GM19351 (cell line): ENCODE data around the gene USP3.
"Not testable (repeated sequence)": the region's sequence is repeated elsewhere in the genome, so short reads cannot be mapped to it uniquely, and the experiment has no call there.

ENCODE experiments used
- ATAC-seq: cut with Tn5 transposase; IDR thresholded peaks from one replicate; pipeline ENCODE4 v1.9.1; 2021; ENCODE audit warnings: mild to moderate bottlenecking, moderate library complexity; ENCODE audit not compliant: unreplicated experiment

The USP3 gene

DNA sequence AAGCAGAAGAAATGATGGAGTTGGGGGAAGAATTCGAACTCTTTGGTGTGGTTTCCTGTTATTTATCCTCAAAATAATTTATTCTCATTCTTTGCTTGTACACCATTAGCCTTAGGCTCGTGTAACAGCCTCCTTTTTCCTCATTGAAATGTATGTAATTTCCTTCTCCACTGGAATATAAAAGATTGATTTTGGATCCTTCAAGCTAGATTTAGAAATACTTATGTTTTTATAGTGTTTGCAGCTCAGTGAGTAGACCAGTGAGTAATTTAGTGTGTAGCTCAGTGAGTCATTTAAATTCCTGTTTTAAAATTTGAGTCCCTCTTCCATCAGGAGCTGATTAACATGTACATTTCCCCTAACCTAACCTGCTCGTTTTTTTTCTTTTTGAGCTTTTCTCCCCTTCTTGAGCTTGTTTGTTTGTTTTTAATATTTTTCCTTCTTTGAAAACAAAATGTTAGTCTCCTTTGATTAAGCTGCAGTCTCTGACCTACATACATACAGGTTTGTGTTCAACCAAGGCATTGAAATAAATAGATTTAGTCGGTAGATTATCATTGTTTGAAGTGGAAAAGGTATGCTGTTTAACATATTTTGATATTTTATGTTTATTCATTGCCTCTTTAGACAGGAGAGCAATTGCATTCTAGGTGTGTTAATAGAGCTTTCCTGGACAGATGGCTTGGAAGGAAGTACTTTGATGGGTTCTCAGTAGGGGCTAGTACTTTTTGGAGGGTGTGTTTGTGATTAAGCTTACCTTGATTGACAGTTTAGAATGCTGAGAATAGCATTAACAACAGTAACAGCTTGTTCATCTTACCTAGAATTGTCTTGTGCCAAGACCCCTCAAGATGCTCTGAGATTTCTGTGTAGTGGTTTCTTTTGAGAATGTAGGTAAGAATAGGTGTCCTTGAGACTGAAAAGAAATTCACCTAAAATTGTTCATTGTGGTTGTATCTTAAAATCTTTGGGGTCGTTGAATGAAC, 5.9 kb downstream of the USP3 start:
- no peak for ATAC-seq

DNA sequence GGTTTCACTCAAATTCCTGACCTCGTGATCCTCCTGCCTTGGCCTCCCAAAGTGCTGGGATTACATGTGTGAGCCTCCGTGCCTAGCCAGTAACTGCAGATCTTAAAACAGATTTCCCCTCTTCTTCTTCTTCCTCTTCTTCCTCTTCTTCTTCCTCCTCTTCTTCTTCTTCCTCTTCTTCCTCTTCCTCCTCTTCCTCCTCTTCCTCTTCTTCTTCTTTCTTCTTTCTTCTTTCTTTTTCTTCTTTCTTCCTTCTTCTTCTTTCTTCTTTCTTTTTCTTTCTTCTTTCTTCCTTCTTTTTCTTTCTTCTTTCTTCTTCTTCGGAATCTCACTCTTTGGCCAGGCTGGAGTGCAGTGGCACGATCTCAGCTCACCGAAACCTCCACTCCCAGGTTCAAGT, 7.8 kb downstream of the USP3 start:
- no peak for ATAC-seq

DNA sequence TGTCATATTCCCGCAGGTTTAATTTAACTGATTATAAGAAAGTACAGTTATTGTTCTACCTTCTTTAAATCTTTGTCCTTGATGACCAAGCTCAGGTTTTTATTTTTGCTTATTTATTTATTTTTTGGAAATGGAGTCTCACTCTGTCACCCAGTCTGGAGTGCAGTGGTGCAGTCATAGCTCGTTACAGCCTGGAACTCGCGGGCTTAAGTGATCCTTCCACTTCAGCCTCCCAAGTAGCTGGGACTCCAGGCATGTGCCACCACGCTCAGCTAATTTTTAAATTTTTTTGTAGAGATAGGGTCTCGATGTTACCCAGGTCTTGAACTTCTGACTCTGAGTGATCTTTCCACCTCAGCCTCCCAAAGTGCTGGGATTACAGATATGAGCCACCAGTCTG, 8.9 kb downstream of the USP3 start:
- no peak for ATAC-seq

DNA sequence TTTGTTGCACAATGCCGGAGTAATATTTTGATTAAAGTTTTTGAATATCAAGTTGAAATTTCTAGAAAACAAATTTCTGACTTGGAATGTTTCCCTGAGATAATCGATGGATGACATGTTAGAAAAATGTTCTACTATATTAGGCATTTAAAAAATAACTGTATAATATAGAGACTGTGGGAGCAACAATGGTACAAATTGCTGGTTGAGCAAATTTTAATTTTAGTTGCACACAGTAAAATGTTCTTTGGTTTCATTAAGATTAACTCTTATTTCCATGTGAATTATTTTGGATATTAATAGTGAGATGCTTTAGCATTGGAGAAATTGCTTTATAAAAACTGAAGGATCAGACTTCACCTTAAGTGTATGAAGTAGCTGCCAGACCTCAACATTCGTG, 9.3 kb downstream of the USP3 start:
- ATAC-seq = no peak

DNA sequence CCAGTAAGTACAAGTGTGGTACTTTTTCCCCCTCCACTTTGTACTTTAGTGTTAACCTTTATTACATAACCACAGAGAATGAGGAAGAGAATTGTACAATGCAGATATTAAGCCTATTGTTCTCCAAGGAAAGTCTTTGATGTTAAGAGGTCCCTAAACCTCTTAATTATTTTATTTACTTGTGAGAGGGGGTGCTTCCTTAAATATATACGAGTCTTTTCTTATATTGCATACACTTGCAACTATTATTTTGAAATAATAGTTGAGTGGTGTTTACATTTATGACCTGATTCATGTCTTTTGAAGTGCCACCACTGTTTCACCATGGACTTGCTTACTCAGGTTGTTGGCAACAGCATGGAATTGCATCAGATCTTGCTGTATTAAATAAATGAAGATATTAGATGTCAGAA, 10.1 kb downstream of the USP3 start:
- no peak for ATAC-seq

DNA sequence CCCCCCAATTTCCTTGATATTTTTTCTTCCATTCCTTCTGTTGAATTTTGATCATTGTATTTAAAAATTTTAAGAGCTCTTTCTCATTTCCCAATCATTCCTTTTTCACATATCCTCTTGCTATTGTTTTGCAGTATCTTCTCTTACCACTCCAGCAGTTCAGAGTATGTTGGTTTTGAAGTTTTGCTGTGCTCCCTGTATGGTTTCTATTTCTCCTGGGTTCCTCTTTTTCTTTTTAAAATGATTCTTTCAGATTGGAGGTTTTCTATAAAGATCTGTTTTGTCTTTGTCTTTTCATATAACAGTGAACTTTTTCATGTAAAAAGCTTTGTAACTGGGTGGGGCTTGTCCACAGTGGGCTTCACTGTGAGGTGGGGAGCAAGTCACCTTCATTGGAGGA, 12.8 kb downstream of the USP3 start:
- ATAC-seq = no peak

DNA sequence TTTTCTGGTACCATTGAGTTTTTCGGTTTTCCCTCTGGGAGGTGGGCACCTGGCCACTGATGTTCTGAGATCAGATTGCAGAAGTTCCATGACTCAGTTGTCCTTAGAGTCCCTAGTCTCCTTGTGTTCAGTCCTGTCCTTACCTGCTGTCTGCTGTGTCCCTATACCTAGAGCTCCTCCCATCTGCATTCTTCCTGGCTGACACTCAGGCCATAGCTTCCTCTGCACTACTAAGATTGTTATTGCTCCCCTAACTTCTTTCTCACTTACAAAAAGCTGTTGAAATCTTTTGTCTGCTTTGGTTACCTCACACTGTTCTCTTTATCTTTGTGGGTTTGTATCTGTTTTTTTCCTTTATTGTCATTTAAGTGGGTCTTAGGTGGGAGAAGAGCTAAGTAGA, 13.2 kb downstream of the USP3 start:
- ATAC-seq = no peak

DNA sequence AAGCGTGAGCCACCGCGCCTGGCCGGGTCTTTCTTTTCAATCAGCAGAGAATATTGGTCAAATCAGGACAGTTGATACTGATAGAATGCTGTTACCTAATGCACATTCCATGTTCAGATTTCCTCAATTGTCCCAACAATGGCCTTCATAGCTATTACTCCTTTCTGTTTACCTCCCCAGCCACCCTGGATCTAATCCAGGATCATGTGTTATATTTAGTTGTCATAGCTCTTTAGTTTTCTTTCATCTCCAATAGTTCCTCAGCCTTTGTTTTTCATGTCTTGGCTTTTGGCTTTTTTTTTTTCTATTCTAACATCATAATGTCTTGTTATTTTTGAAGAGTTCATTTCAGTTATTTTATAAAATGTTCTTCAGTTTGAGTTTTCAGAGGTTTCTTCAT, 14.6 kb downstream of the USP3 start:
- no peak for ATAC-seq

DNA sequence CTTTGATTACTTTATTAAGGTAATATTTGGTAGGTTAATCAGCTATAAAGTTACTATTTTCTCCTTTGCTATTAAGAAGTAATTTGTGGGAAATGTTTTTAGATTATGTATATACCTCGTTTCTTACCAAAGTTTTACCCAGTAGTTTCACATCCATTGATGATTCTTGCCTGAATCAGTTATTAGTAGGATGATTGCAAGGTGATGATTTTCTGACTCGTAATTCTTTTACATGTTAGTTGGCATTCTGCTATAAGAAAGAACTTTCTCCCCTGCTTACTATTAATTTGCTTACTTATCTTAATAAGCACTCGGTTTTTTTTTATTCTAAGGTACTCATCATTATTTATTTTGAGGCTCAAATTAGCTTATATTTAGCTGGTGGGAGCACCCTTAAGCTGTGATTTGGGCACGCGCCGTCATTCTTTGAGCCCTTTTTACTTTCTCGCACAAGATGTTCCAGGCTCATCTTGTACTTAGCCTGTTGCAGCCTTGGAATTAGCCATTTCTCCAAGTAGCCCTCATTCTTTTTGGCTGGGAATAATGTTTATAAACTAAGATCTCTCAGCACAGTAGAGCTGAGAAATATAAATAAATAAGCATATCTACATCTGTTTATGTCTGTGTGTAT, 15.3 kb downstream of the USP3 start:
- no peak for ATAC-seq

DNA sequence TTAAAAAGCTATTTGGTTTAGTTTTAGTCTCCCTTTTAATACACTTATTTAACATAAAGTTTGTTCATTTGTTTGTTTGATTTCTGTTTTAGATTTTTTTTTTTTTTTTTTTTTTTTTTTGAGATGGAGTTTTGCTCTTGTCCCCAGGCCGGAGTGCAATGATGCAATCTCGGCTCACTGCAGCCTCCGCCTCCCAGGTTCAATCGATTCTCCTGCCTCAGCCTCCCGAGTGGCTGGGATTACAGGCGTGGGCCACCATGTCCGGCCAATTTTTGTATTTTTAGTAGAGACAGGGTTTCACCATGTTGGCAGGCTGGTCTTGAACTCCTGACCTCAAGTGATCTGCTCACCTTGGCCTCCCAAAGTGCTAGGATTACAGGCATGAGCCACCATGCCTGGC, 16.1 kb downstream of the USP3 start:
- not testable (repeated sequence) for ATAC-seq

DNA sequence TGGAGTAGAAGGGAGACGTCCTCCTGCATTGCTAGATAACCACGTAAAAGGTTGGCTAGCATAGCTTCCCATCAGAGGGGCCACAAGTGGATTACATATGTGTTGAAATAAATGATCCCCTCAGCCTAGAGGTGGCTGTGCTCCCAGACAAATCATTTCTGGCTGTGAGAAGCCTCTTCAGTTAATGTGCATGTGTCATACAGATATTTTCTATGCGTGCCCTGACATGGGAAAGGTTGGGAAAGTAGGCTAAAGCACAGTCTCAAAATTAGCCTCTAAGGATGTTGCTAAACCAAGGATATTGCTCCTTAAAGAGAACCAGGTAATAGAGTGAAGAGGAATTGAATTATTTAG, 17.8 kb downstream of the USP3 start:
- no peak for ATAC-seq

DNA sequence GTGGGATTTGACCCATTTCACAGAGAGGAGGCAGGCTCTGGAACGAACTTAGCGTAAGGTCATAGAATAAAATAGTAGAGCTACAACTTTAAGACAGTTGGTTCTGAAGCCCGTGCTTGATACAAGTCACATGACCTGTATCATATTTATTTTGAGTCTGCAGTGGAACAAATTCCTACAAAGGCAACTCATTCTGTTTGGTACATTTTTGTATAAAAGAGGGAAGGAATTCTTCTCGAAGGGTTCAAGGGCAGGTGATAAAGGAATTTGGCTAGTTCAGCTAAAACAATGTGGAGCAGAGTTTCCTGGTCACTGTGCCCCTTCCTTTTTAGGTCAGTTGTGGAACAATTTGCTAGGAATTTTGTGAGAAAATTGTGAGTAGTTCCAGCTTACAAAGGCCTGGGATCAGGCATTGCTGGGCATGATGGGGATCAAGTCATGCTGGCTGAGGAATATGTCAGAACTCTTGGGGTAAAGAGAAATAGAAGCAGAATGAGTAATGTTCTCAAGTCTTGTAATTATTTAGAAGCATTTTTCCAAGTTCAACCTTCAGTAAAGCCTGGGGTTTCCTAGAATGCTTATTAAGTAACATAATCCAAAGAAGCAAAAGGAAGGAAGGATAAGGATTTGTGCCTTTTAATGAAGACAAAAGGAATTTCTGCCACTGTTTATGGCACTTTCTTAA, 19.1 kb downstream of the USP3 start:
- ATAC-seq = no peak

DNA sequence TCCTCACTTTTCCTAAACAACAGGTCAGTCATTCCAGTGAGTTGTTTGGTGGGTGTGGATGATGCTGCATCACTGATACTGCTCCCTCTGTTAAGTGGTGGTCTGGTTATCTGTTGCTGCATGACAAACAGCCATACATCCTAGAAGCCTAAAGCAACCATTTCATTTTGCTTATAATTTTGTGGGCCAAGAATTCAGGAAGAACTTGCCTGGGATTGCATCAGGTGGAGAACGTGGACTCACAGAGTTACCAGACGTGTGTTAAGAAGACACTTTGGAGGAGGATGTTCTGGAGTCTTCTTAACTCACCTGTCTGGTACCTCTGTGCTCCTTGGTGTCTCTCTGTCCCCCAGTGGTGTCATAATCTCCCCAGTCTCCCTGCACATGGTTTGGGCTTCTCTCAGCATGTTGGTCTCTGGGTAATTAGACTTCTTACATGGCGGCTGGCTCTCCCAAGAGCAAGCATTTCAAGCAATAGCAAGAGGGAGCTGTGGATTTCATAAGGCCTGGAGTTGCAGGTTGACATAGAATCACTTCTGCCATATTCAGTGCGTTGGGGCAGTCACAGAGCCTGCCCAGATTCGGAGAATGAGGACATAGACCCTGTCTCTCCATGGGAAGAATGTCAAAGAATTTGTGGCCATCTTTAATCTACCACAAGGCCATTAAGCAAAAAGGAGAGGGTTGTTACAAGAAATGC, 20.1 kb downstream of the USP3 start:
- ATAC-seq = no peak

DNA sequence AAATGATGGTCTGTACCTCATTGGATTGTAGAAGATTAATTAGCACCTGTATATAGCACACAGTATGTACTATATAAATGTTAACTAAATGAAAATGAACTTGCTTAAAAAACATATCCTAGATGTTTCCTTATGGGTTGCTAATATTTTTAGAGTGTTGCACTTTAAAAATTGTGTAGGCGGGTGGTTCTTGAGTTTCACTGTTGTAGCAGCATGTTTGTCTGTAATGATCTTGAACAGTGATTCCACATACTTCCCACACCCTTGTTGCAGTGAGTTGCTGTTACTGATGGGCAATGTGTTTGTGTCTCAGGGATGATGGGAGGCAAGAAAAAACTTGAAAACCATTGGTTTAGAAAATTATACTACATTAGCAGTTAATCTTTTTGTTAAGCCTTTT, 22.0 kb downstream of the USP3 start:
- ATAC-seq = no peak

DNA sequence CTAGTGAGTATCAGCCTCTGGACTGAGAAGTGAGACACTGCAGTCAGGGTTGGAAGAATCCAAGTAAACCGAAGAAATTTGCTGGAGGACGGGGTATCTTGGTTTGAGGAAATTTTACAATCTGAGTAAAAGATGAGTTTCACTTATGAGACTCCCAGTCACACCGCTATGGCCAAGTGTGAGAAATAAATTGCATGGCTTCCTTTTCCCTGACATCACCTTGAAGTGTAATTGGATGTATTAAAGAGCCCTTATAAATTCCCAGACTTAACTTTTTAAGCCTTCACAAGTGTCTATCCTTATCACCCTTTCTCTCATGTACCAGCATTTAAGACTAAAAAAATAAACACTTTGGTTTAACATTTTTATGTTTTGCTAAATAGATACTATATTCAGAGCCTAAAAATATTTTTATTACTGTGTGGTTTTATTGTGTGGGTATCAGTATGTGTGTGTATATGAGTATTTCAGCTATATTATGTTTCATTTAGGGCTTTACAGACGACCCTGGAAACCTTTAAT, 23.8 kb downstream of the USP3 start:
- no peak for ATAC-seq

DNA sequence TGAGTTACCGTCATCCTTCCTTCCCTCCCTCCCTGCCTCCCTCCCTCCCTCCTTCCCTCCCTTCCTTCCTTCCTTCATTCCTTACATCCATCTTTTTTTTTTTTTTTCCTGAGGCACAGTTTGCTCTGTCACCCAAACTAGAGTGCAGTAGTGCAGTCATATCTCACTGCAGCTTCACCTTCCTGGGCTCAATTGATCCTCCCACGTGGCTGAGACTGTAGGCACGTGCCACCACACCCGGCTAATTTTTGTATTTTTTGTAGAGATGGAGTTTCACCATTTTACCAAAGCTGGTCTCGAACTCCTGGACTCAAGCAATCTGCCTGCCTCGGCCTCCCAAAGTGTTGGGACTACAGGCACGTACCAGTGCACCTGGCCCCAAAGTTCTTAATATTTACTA, 25.8 kb downstream of the USP3 start:
- no peak for ATAC-seq

DNA sequence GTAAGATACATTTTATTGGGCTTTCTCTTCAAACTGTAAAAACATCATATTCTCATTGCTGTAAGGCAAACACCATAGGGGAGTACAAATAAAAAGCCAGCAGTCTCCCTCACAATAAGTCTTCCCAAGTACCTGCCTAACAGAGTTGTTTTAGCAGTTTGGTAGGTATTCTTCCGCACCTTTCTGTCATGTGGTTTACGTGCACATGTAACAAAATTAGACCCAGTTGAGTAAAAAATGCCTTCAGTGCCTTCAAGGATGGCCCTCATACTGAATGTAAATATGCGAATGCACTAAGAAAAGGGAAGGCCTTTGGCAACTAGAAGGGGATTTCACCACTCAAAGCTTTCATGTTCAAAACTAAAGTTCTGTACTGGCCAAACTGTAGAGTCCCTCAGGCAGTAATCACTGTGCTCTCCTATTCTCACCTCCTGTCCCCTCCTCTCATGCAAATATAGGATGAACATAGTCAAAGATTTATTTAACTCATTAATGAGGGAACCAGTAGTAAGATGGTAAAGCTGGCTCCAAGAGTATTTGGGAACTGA, 26.4 kb downstream of the USP3 start:
- no peak for ATAC-seq

DNA sequence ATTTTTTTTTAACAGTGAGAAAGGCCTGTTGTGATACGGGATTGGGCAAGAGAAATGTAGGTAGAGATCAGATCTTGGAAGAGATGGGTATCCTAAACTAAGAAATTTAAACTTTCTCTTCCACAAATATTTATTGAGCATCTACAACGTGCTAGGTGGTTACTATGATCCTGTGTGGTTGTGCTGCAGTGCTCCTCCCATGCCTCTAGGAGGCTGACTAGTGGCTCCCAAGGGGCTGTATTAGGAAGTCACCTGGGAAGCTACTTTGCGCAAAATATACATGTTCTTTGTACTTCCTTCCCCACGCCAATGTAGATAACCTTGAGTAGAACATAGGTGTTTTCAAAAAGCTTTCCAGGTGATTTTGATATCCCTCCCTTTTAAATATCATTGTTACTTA, 27.2 kb downstream of the USP3 start:
- ATAC-seq = no peak

DNA sequence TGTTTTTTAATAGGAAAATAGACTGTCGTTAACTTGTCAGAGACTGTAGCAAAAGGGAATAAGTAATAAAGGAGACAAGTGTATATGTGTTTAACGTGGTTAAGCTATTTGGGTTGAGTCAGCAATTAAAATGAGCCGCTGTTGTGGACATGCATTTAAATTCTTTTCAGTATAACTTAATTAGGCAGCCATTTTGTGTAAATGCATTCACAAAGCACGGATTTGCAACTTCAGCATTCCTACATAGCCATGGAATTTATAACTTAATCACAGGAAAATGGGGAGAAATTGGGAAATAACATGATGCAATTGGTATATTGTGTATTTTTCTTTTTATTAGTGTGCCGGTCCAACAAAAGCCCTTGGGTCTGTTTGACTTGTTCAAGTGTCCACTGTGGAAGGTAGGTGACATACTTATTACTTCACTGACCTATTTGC, 27.9 kb downstream of the USP3 start:
- no peak for ATAC-seq

DNA sequence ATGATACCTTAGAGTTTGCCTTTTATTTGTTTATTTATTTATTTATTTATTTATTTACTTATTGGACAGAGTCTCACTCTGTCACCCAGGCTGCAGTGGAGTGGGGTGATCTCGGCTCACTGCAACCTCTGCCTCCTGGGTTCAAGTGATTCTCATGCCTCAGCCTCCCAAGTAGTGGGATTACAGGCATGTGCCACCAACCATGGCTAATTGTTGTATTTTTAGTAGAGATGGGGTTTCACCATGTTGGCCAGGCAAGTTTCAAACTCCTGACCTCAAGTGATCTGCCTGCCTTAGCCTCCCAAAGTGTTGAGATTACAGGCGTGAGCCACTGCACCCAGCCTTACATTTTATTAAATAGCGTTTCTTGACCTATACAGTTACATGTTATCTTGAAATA, 30.5 kb downstream of the USP3 start:
- not testable (repeated sequence) for ATAC-seq

DNA sequence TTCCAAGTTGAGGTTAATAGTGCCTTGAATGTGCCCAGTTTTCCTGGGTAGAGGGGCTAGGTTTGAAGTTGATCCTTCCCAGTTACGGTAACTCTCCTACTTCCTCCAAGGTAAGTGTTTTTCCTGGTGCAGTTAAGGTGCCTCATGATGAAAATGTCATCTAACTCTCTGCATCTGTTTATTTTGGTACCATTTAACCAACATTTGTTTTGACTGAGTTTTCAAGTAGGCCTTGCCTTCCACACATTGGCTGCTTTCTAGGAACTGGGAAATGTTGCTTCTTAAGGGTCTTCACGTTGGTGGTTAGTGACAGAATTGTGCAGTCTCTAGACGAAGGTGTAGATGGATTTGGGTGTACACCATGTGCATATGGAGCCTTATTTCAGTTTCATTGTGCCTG, 31.3 kb downstream of the USP3 start:
- ATAC-seq = no peak
